Ectodermal cell (in vitro differentiated cells): Measurements from ENCODE around the gene CEACAM16.

Source experiments
- H3K27ac ChIP-seq: 2 replicates; pipeline ENCODE4 v1.7.0; 2013; ENCODE audit warnings: mild to moderate bottlenecking, low read depth, low read length; ENCODE audit not compliant: insufficient read depth, poor library complexity, severe bottlenecking
- H3K27me3 ChIP-seq: 2 replicates; pipeline ENCODE4 v1.7.0; 2013; ENCODE audit warnings: mild to moderate bottlenecking, low read length; ENCODE audit not compliant: insufficient read depth, control insufficient read depth, poor library complexity, severe bottlenecking
- H3K36me3 ChIP-seq: one replicate; pipeline ENCODE4 v1.7.0; 2013; ENCODE audit warnings: low read length; ENCODE audit not compliant: control insufficient read depth, insufficient read depth
- H3K4me1 ChIP-seq: one replicate; pipeline ENCODE4 v1.7.0; 2013; ENCODE audit warnings: low read length; ENCODE audit not compliant: control insufficient read depth, insufficient read depth
- H3K4me3 ChIP-seq: 2 replicates; pipeline ENCODE4 v1.7.0; 2013; ENCODE audit warnings: low read depth, low read length, control low read depth; ENCODE audit not compliant: insufficient read depth
- H3K9me3 ChIP-seq: 2 replicates; pipeline ENCODE4 v1.7.0; 2013; ENCODE audit warnings: mild to moderate bottlenecking, low read length, moderate library complexity; ENCODE audit not compliant: control insufficient read depth
- WGBS, 2 experiments: methylation state at CpG; one replicate each; pipeline ENCODE4 v1.1.7; 2013; ENCODE audit warnings: missing lambda C conversion rate in 2 of 2; 5-methylcytosine and 5-hydroxymethylcytosine counted together

CEACAM16 gene

DNA sequence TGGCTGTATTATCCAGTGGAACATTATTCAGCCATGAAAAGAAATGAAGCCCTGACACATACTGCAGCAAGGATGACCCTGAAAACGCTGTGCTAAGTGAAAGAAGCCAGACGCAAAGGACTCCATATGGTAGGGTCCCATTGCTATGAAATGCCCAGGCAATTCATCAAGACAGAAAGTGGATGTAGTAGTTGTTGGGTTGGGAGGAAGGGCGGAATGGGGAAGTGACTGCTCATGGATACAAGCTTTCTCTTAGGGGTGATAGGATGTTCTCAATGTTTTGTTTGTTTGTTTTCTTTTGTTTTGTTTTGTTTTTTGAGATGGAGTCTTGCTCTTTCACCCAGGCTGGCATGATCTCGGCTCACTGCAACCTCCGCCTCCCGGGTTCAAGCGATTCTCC is 11.1 kb upstream of the CEACAM16 start:
- no peaks in the 10 kb centered on the region for H3K36me3 ChIP-seq
- no peaks in the 10 kb centered on the region for H3K9me3 ChIP-seq
- 93 to 94% methylated on average over 7 of the region's 7 CpGs for WGBS, 2 experiments
- H3K4me3 ChIP-seq: no peak overlapping the region
- H3K4me1 ChIP-seq: no peaks in the 10 kb centered on the region
- no peak overlapping the region for H3K27ac ChIP-seq
- no peaks in the 10 kb centered on the region for H3K27me3 ChIP-seq

GRCh38 chr19:44689290-44690130 is 9.4 kb upstream of the CEACAM16 start:
- WGBS, 2 experiments: 44 to 45% methylated on average over 11 of the region's 11 CpGs
- H3K27ac ChIP-seq: no peak overlapping the region

DNA sequence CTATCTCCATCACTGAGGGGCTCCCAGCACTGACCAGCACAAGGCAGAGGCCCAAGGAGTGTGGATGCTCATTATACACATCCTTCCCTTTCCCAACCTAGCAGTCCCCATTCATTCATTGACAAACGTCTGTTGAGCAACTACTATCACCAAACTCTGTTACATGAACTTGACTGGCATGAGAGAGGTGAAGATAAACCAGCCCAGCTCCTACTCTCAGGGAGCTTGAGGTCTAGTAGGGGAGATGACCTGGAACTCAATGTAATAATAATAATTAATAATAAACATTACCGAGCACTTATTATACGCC is 8.9 kb upstream of the CEACAM16 start:
- Histone ChIP-seq H3K4me3 (no peak overlapping the region), H3K36me3 (no peaks in the 10 kb centered on the region), H3K27ac (no peak overlapping the region), H3K4me1 (no peaks in the 10 kb centered on the region), H3K9me3 (no peaks in the 10 kb centered on the region), H3K27me3 (no peaks in the 10 kb centered on the region)
- WGBS, 2 experiments: 96 to 100% methylated on average over 2 to 3 of the region's 3 CpGs

More at GRCh38 chr19:44689290-44690130, 9.4 kb upstream of the CEACAM16 start:
- no peak overlapping the region for H3K4me3 ChIP-seq
- H3K36me3 ChIP-seq: no peaks in the 10 kb centered on the region
- no peaks in the 10 kb centered on the region for H3K9me3 ChIP-seq
- no peaks in the 10 kb centered on the region for H3K27me3 ChIP-seq
- no peaks in the 10 kb centered on the region for H3K4me1 ChIP-seq

DNA sequence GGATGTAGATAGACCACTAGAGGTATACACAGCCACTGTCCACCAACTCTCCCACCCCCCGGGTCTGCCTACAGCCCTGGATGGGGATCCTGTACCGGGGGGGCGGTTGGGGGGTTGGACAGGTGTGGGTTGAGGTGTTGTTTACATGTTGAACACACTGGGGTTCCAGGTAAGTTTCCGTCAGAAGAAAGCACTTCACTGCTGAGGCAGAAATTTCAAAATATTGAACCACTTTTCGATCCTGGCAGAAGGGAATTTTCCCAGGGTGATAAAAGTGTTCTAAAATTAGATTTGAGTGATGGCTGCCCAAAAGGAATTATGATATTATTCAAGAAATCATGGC is 6.6 kb upstream of the CEACAM16 start:
- Histone ChIP-seq H3K4me3 (no peak overlapping the region), H3K27ac (no peak overlapping the region)
- WGBS, 2 experiments: 86 to 89% methylated on average over 5 of the region's 5 CpGs

DNA sequence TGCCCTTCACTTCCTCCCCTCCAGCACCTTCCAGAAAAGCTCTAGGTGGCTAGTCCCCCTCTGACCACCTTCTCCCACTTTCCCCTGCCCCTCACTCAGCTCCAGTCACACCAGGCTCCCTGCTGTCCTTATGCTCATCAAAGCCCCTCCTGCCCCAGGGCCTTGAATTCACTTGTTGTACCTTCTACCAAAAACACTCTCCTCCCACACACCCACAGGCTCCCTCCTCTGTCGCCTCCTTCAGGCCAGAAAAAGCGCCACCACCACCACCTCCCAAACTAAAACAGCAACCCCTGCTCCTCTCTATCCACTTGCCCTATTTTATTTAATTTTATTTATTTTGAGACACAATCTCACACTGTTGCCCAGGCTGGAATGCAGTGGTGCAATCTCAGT is 4.8 kb upstream of the CEACAM16 start:
- H3K4me3 ChIP-seq: no peak overlapping the region
- WGBS, 2 experiments: 59% methylated on average over 2 of the region's 2 CpGs
- H3K27me3 ChIP-seq: no peaks in the 10 kb centered on the region
- H3K4me1 ChIP-seq: no peaks in the 10 kb centered on the region
- no peaks in the 10 kb centered on the region for H3K9me3 ChIP-seq
- H3K27ac ChIP-seq: no peak overlapping the region
- H3K36me3 ChIP-seq: no peaks in the 10 kb centered on the region

More for the DNA sequence above, 6.6 kb upstream of the CEACAM16 start:
- H3K27me3 ChIP-seq: no peaks in the 10 kb centered on the region
- H3K9me3 ChIP-seq: no peaks in the 10 kb centered on the region
- H3K36me3 ChIP-seq: no peaks in the 10 kb centered on the region
- H3K4me1 ChIP-seq: no peaks in the 10 kb centered on the region

- Histone ChIP-seq H3K9me3 (no peaks in the 10 kb centered on the region), H3K27me3 (no peaks in the 10 kb centered on the region), H3K27ac (no peak overlapping the region), H3K36me3 (no peaks in the 10 kb centered on the region), H3K4me3 (no peak overlapping the region), H3K4me1 (no peaks in the 10 kb centered on the region)
- 69% methylated on average over 22 of the region's 22 CpGs for WGBS, 2 experiments
Measured at GRCh38 chr19:44696939-44697669, 1.8 kb upstream of the CEACAM16 start.

DNA sequence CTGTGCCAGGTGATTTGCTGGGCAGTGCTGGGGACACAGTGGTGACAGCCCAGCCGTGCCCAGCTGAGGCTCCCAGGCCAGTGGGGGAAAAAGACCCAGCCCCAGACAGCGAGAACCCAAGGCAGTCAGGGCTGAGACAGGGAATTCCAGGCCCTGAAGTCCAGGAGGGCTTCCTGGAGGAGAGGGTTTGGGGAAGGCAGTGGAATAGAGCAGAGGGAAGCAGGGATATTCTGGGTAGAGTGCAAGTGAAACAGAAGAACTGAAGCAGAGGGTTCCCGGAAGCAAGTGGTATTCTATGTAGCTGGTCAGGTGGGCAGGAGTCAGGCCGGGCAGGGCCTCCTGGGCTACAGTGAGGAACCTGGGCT is 1.3 kb upstream of the CEACAM16 start:
- Histone ChIP-seq H3K4me3 (no peak overlapping the region), H3K27me3 (no peaks in the 10 kb centered on the region), H3K4me1 (no peaks in the 10 kb centered on the region), H3K36me3 (no peaks in the 10 kb centered on the region), H3K9me3 (no peaks in the 10 kb centered on the region), H3K27ac (no peak overlapping the region)
- 90 to 91% methylated on average over 4 of the region's 4 CpGs for WGBS, 2 experiments

GRCh38 chr19:44700547-44700946 is 1.6 kb downstream of the CEACAM16 start:
- 95 to 97% methylated on average over 5 of the region's 5 CpGs for WGBS, 2 experiments
- Histone ChIP-seq H3K27ac (no peak overlapping the region), H3K36me3 (no peaks in the 10 kb centered on the region), H3K4me1 (no peaks in the 10 kb centered on the region), H3K27me3 (no peaks in the 10 kb centered on the region), H3K4me3 (no peak overlapping the region), H3K9me3 (no peaks in the 10 kb centered on the region)

- WGBS, 2 experiments: 91 to 93% methylated on average over 15 of the region's 15 CpGs
- H3K36me3 ChIP-seq: no peaks in the 10 kb centered on the region
- H3K27ac ChIP-seq: no peak overlapping the region
- no peaks in the 10 kb centered on the region for H3K9me3 ChIP-seq
- H3K4me3 ChIP-seq: no peak overlapping the region
- H3K4me1 ChIP-seq: no peaks in the 10 kb centered on the region
- no peaks in the 10 kb centered on the region for H3K27me3 ChIP-seq
Measured at GRCh38 chr19:44701228-44701627, 2.3 kb downstream of the CEACAM16 start.

- Histone ChIP-seq H3K4me3 (no peak overlapping the region), H3K9me3 (no peaks in the 10 kb centered on the region), H3K36me3 (no peaks in the 10 kb centered on the region), H3K27me3 (no peaks in the 10 kb centered on the region), H3K27ac (no peak overlapping the region), H3K4me1 (no peaks in the 10 kb centered on the region)
- 90 to 92% methylated on average over 17 of the region's 17 CpGs for WGBS, 2 experiments
Measured at GRCh38 chr19:44702551-44703176, 3.7 kb downstream of the CEACAM16 start.
